Iris pigment epithelial cell (primary cell): Measurements from ENCODE around the gene ASB14.
A peak's percentile ranks its signal among the peaks of the same experiment; 100 is the strongest.

Source experiments
- DNase-seq: peaks from one replicate; pipeline ENCODE4 v3.0.0-alpha.2; 2011; ENCODE audit warnings: low read depth

ASB14 gene

DNA sequence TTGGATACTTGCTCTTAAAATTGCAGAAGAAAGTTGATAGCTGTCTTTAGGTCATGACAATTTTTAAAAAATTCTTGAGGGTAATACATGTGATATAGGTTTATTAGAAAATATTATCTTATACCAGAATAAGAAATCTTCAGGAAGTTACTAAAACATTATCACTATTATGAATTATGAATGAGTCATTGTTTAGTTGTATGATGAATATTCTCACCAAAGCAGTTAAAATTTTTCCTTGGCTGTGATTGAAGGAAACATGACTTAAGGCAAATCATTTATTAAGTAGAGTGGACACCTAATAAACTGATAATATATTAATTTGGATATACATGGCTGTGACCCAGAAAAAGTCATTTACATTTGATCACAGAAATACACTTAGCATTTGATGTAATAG, 34.8 kb downstream of the ASB14 start:
- DNase-seq = no peak

- DNase-seq = no peak
Measured at GRCh38 chr3:57256844-57257243, 35.6 kb downstream of the ASB14 start.

DNA sequence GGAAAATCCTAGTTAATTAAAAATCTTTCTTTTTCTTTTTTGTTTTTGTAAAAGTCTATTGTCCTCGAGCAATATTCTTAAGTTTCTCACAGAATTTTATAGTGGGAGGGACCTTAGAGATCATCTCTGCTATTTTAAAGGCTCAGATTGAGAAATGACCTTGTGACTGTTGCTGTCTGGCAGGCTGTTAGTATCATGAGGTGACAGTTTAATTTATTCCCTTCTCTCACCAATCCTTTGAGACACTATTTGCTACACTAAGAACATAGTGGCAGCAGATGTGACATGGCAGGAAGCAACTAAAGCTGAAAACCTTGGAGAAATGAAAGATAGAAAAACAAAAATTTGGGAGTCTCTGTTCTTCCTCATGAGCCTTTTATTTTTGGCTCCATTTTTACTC, 40.1 kb downstream of the ASB14 start:
- DNase-seq = no peak

GRCh38 chr3:57244946-57245345, 47.5 kb downstream of the ASB14 start:
- DNase-seq = no peak

DNA sequence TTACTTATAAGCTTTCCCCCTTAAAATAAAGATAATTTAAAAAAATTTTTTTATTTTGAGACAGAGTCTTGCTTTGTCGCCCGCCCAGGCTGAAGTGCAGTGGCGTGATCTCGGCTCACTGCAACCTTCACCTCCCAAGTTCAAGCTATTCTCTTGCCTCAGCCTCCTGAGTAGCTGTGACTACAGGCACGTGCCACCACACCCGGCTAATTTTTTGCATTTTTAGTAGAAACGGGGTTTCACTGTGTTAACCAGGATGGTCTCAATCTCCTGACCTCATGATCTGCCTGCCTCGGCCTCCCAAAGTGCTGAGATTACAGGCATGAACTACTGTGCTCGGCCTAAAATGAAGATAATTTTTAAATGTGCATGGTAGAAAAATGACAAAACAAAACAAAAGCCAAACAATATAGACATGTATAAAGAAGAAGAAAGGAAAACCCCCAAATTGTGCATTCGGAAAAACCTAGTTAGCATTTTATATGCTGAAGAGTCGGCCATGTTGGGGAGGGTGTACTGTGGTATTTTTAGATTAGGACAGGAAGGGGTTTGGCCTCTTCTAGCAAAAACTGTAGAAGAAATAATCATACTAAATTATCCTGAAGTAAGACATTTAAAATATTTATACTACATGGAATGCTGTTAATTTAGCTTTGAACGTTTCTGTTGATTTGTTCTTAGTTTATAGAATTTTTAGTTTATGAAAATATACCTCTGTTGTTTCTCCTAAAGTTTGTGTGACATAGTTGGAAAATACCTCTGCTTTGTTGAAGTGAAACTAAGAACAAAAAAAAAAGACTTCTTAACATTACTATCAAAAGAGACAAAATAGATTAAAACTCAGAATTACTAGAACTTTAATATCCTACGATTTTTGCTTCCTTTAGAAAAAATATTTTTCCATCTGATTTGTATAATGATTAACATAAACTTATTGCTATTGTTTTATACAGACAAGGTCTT, 57.6 kb downstream of the ASB14 start:
- DNase-seq = no peak

DNA sequence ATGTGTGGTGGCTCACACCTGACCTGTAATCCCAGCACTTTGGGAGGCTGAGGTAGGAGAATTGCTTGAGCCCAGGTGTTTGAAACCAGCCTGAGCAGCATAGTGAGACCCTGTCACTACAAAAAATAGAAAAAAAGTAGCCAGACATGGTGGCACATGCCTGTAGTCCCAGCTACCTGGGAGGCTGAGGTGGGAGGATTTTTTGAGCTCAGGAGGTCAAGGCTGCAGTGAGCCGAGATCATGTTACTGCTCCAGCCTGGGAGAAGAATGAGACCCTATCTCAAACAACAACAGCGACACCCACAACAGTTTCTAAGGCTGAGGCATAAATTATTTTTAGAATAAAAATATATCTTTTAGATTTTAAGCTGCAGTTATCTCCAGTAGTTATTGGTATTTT, 58.7 kb downstream of the ASB14 start:
- no peak for DNase-seq

DNA sequence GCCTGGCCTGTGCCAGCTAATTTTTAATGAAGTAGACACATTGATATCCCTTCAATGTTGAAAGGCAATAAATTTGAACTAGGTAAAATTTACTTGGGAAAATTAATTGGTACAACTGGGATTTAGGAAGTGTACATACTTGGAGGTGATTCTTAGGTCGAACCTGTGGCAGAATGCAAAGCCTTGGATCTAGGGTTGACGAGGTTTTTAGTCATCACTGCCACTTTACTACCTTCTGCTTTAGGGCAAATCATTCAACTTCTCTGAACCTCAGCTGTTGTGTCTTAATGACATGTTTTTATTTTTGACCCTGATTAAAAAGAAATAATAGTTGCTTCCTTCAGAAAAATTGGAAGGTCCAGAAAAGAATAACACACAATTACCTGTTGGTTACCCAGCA, 62.5 kb downstream of the ASB14 start:
- DNase-seq = no peak

DNA sequence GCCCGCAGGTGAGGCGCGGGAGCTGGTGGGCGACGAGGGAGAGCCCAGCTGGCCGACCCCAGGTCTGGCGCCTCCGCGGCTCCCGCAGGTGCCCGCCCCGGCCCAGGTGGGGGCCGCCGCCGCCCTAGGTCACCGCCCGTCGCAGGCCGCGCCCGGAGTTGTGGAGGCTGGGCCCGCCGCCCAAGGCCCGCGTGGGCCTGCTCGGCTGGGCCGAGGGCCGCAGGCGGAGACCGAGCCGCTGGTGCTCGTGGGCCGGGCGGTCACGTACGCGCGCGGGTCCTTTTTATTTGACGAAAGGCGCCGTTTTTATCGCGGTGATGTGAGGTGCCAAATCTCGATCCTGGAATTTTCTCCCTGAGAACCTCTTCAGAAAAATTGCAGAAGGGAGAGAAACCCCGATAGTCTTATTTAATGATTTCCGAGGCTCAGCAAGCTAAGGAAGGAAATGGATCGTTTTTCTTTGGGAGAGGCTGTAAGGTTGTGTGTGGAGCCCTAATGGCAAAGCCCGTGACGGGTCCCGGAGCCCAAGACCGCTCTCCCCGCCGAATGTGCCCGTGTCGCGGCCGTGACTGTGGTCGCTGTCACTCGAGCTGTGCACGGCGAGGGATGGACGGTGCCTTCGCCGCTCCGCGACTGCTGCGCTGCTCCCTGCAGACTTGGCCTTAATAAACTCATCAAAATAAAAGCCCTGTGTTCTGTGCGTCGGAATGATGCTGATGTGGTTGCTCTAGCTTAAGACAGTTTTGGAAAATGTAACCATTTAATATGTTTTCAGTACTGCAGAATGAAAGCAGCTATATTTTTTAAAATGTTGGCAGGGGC, 64.3 kb downstream of the ASB14 start:
- DNase-seq = peak; percentile 61

DNA sequence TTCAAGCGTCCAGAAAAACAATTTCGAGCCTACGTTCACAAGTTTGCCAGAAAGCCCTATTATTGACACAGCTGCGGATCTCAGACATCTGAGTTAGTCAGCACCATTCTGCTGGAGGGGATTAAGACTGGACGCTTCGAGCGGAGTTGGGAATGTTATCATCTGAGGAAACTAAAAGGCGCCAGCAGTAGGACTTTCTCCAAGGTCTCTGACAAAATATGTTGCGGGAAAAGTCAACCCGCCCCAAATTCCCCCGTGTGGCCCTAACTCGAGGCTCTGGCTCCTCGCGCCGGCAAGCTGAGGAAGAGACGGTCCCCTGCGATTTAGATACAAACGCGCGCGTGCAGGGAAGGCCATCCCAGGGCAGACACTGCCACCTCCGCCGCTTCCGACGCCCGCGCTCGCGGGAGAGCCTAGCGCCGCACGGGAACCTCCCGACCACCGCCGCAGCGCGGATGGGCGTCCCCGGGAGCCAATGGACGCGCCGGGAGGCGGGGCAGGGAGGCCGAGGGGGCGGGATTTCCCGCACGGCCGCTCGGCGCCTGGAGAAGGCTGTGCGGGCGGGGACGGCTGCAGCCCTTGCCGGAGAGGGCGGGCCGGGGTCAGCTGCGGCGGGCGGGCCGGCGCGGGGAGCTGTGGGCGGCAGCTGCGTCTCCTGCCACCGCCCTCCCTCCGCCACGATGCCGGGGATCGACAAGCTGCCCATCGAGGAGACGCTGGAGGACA, 65.1 kb downstream of the ASB14 start, which contains the start of gene APPL1:
APPL1 (plus strand) TSS at position 526 of the 726 bp plus-strand sequence; CDS start at position 681, 155 bp downstream.
- peak; percentile 93 for DNase-seq

GRCh38 chr3:57226176-57226575, 66.3 kb downstream of the ASB14 start:
- no peak for DNase-seq

GRCh38 chr3:57224856-57225255, 67.6 kb downstream of the ASB14 start:
- peak; percentile 22 for DNase-seq

GRCh38 chr3:57221883-57222282, 70.6 kb downstream of the ASB14 start:
- peak; percentile 20 for DNase-seq
